OCI-LY7 (cell line): ENCODE measurements around the gene ARFIP1. TPM values are rescaled to one million over a fixed set of nuclear protein-coding genes. Genes with fewer than 3 reads are reported as not detected.

Experiments used
- BruUV-seq: library from RNA; stranded (reverse); fragments of 400-500 nt; replicated peaks from 2 replicates; lab custom pipeline; 2021; lab: Mats Ljungman, UMichigan
- CTCF ChIA-PET: fragments of 300-600 bp; sonication (Branson Sonifier 250); formaldehyde crosslinking; loops from one replicate; lab custom pipeline; 2022; ENCODE audit warnings: antibody characterized with exemption; ENCODE audit not compliant: unreplicated experiment; lab: Charles Lee
- POLR2A ChIA-PET: fragments of 300-600 bp; sonication (Branson Sonifier 250); formaldehyde crosslinking; loops from one replicate; lab custom pipeline; 2022; ENCODE audit warnings: antibody characterized with exemption; lab: Charles Lee
- DNase-seq: peaks from one replicate; pipeline ENCODE4 v3.0.0-alpha.2; 2015; ENCODE audit warnings: low spot score
- H2AFZ ChIP-seq: fragments of 200-600 bp; sonication (generic), shearing (Covaris generic); 2 replicates; pipeline ENCODE4 v1.6.1; 2014; ENCODE audit warnings: mild to moderate bottlenecking, antibody characterized with exemption, low read length, moderate library complexity
- H3K27ac ChIP-seq: fragments of 200-600 bp; sonication (generic); 2 replicates; pipeline ENCODE4 v1.5.1; 2014; ENCODE audit warnings: mixed run types, low read depth, mild to moderate bottlenecking, moderate library complexity, low read length, inconsistent platforms; ENCODE audit not compliant: poor library complexity, severe bottlenecking
- H3K36me3 ChIP-seq: fragments of 200-600 bp; sonication (generic); 2 replicates; pipeline ENCODE4 v1.6.1; 2014; ENCODE audit warnings: mild to moderate bottlenecking, antibody characterized with exemption, low read length, moderate library complexity, mixed read lengths; ENCODE audit not compliant: insufficient read depth
- H3K4me1 ChIP-seq: fragments of 200-600 bp; sonication (generic); 2 replicates; pipeline ENCODE4 v1.5.1; 2014; ENCODE audit warnings: mild to moderate bottlenecking, low read length; ENCODE audit not compliant: insufficient read depth, poor library complexity, severe bottlenecking
- H3K4me2 ChIP-seq: fragments of 200-600 bp; sonication (generic); 2 replicates; pipeline ENCODE4 v1.6.1; 2014; ENCODE audit warnings: mild to moderate bottlenecking, low read length
- H3K4me3 ChIP-seq: fragments of 200-600 bp; sonication (generic); 2 replicates; pipeline ENCODE4 v1.5.1; 2014; ENCODE audit warnings: mild to moderate bottlenecking, low read depth, low read length; ENCODE audit not compliant: poor library complexity, severe bottlenecking
- H3K79me2 ChIP-seq: fragments of 200-600 bp; sonication (generic); 2 replicates; pipeline ENCODE4 v1.6.1; 2016; ENCODE audit warnings: low read depth, mild to moderate bottlenecking, low read length, moderate library complexity, mixed read lengths; ENCODE audit not compliant: insufficient read depth
- H3K9me2 ChIP-seq: fragments of 200-600 bp; sonication (generic); 2 replicates; pipeline ENCODE4 v1.6.1; 2016; ENCODE audit warnings: mild to moderate bottlenecking, low read length, mixed read lengths; ENCODE audit not compliant: insufficient read depth
- H3K9me3 ChIP-seq: fragments of 200-600 bp; sonication (generic); 2 replicates; pipeline ENCODE4 v1.6.1; 2014; ENCODE audit warnings: mild to moderate bottlenecking, mixed run types, low read length, mixed read lengths
- H4K20me1 ChIP-seq: fragments of 200-600 bp; sonication (generic); 2 replicates; pipeline ENCODE4 v1.6.1; 2014; ENCODE audit warnings: mild to moderate bottlenecking, antibody characterized with exemption, low read length, moderate library complexity, mixed read lengths; ENCODE audit not compliant: insufficient read depth
- EZH2phosphoT487 ChIP-seq: fragments of 200-600 bp; sonication (generic); IDR thresholded peaks from 2 replicates; pipeline ENCODE4 v1.6.1; 2018; ENCODE audit warnings: low read depth, borderline replicate concordance, mild to moderate bottlenecking, mixed run types, antibody characterized with exemption, low read length, moderate library complexity, mixed read lengths
- intact Hi-C: fragments of 100-400 bp; cut with micrococcal nuclease; formaldehyde crosslinking; loops from one replicate; pipeline ENCODE4 v1.10.0; 2022; ENCODE audit not compliant: unreplicated experiment
- total RNA-seq, 2 experiments: library from RNA; depleted of rRNA in 1 of 2; stranded (reverse); fragments of >200 nt in 1 of 2; shearing (Covaris generic) in 1 of 2; gene quantifications; 2 replicates each; pipeline ENCODE4 v1.2.3, GENCODE V29; 2014 to 2022
- TF ChIP-seq, protein P1 (sequence below): fragments of 200-600 bp; sonication (generic); conservative IDR thresholded peaks from 2 replicates; pipeline ENCODE4 v1.5.1; 2014; ENCODE audit warnings: mild to moderate bottlenecking, antibody characterized with exemption, low read length, moderate library complexity, mixed read lengths

ARFIP1 gene
- total RNA-seq, 2 experiments from 2014 or later: 27.0 to 29.3 TPM

DNA sequence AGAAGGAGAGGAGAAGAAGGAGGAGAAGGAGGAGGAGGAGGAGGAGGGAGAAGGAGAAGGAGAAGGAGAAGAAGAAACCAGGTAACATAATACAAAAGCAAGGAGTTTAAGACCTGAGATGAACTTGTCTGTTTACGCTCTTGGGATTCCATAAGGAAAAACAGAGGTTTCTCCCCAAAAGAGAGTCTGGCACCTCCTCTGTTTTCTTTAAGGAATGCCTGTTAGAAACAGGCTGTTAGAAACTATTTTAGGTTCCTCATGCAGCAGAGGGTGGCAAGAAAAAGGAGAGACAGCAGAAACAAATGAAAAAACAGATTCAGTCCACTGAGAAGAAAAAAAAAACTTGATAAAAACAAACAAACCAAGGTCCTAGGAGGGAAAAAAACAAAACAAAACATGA, 146.1 kb downstream of the ARFIP1 start:
- ChIA-PET POLR2A (interaction anchor here (0.7 kb wide), 1 partner anchor 58 kb away, joined by 4 read pairs; no protein-coding TSS in a partner anchor), CTCF (no interaction called here)
- no peak overlapping the region for H2AFZ ChIP-seq
- no peaks in the 10 kb centered on the region for H3K79me2 ChIP-seq
- no peaks in the 10 kb centered on the region for H3K9me2 ChIP-seq
- H3K9me3 ChIP-seq: peaks cover 1% of the 10 kb centered on the region; the same call in 1 of the 2 replicates
- no peak for DNase-seq
- no peaks in the 10 kb centered on the region for H3K4me1 ChIP-seq
- no peak overlapping the region for H3K4me2 ChIP-seq
- no TSS peak for BruUV-seq
- no peaks in the 10 kb centered on the region for H3K36me3 ChIP-seq
- intact Hi-C loops: no loop called here
- TF ChIP-seq, protein P1, sequence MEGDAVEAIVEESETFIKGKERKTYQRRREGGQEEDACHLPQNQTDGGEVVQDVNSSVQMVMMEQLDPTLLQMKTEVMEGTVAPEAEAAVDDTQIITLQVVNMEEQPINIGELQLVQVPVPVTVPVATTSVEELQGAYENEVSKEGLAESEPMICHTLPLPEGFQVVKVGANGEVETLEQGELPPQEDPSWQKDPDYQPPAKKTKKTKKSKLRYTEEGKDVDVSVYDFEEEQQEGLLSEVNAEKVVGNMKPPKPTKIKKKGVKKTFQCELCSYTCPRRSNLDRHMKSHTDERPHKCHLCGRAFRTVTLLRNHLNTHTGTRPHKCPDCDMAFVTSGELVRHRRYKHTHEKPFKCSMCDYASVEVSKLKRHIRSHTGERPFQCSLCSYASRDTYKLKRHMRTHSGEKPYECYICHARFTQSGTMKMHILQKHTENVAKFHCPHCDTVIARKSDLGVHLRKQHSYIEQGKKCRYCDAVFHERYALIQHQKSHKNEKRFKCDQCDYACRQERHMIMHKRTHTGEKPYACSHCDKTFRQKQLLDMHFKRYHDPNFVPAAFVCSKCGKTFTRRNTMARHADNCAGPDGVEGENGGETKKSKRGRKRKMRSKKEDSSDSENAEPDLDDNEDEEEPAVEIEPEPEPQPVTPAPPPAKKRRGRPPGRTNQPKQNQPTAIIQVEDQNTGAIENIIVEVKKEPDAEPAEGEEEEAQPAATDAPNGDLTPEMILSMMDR: no peak
- TF ChIP-seq EZH2phosphoT487: no peak
- H3K4me3 ChIP-seq: no peak overlapping the region
- H4K20me1 ChIP-seq: no peaks in the 10 kb centered on the region
- H3K27ac ChIP-seq: no peak overlapping the region

DNA sequence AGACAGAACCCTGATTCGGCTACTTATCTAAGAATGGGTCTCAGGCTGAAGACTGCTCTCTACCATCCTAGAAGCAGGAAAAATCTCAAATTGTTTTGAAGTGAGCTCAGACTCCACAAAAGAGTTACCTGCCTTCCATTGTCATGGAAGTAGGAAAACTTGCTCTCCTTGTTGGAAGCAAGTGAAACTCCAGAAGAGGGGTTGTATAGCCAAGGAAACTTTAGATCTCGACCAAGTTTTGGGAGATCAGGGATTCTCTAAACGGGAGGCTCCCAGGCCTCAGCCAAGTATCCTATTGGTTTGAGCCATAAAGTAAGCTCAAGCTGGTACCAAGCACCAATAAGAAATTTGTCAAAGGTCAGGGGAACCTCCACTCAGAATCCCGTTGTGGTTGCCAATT, 147.2 kb downstream of the ARFIP1 start:
- Histone ChIP-seq H2AFZ (no peak overlapping the region), H4K20me1 (no peaks in the 10 kb centered on the region), H3K36me3 (no peaks in the 10 kb centered on the region), H3K9me2 (no peaks in the 10 kb centered on the region), H3K27ac (no peak overlapping the region), H3K4me3 (no peak overlapping the region), H3K9me3 (no peaks in the 10 kb centered on the region), H3K79me2 (no peaks in the 10 kb centered on the region), H3K4me1 (no peaks in the 10 kb centered on the region), H3K4me2 (no peak overlapping the region)
- BruUV-seq: no TSS peak
- TF ChIP-seq EZH2phosphoT487: no peak
- TF ChIP-seq, protein P1: no peak
- no peak for DNase-seq
- ChIA-PET POLR2A (interaction anchor here (0.6 to 1.1 kb wide), 6 partner anchors 9 to 1083 kb away, joined by 3 to 5 read pairs (median 4); no protein-coding TSS in a partner anchor), CTCF (no interaction called here)
- intact Hi-C loops: no loop called here

DNA sequence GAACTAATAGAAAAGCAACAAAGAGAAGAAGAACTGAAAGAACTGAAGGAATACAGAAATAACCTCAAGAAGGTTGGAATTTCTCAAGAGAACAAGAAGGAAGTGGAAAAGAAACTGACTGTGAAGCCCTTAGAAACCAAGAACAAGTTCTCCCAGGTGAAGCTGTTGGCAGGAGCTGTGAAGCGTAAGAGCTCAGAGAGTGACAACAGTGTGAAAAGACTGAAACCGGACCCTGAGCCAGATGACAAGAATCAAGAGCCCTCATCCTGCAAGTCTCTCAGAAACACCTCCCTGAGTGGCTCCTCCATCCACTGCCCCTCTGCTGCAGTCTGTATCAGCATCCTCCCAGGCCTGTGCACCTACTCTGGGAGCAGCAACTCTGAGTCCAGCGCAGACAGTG, 148.0 kb downstream of the ARFIP1 start:
- BruUV-seq: no TSS peak
- TF ChIP-seq, protein P1: no peak
- no peak for TF ChIP-seq EZH2phosphoT487
- Histone ChIP-seq H3K27ac (no peak overlapping the region), H3K36me3 (no peaks in the 10 kb centered on the region), H3K9me2 (no peaks in the 10 kb centered on the region), H2AFZ (no peak overlapping the region), H3K9me3 (no peaks in the 10 kb centered on the region), H3K4me1 (no peaks in the 10 kb centered on the region), H3K79me2 (no peaks in the 10 kb centered on the region), H4K20me1 (no peaks in the 10 kb centered on the region), H3K4me3 (no peak overlapping the region), H3K4me2 (no peak overlapping the region)
- CTCF ChIA-PET: no interaction called here
- no peak for DNase-seq
- intact Hi-C loops: no loop called here
- POLR2A ChIA-PET: no interaction called here
